GM12878 (cell line): ENCODE data around the gene TMEM94. TPM values are rescaled to one million over a fixed set of nuclear protein-coding genes. Genes with fewer than 3 reads are reported as not detected.

Experiments
- ATAC-seq: fragments of 200-7000 bp; cut with Tn5 transposase; 3 replicates; pipeline ENCODE4 v1.9.1; 2020; ENCODE audit warnings: mild to moderate bottlenecking, moderate library complexity
- BruUV-seq: library from RNA; stranded (reverse); fragments of 400-500 nt; replicated peaks from 2 replicates; lab custom pipeline; 2021; lab: Mats Ljungman, UMichigan
- CTCF ChIA-PET: fragments of 300-600 bp; sonication (Branson Sonifier 250); formaldehyde crosslinking; extraction: SDS; loops from one replicate; lab custom pipeline; 2021; ENCODE audit warnings: inconsistent platforms; lab: Yijun Ruan, JAX
- POLR2A ChIA-PET: fragments of 350-600 bp; formaldehyde crosslinking; extraction: SDS; loops from one replicate; lab custom pipeline; 2021; ENCODE audit warnings: inconsistent platforms; lab: Charles Lee
- RAD21 ChIA-PET: fragments of 300-600 bp; sonication (Branson Sonifier 250); formaldehyde crosslinking; loops from one replicate; lab custom pipeline; 2023; ENCODE audit warnings: antibody characterized with exemption; ENCODE audit not compliant: unreplicated experiment; lab: Charles Lee
- SMC1A ChIA-PET: fragments of 300-600 bp; sonication (Branson Sonifier 250); formaldehyde crosslinking; loops from one replicate; lab custom pipeline; 2023; ENCODE audit not compliant: unreplicated experiment, uncharacterized antibody; lab: Charles Lee
- DNase-seq: peaks from one replicate; pipeline ENCODE4 v3.0.0-alpha.2; 2011; ENCODE audit warnings: low read depth, low spot score
- FAIRE-seq: peaks from 3 replicates; lab custom pipeline; 2011; peaks lifted over from hg19 to GRCh38; lab: Jason Lieb, UNC
- H2AFZ ChIP-seq: 2 replicates; pipeline ENCODE4 v1.6.0; 2011; ENCODE audit warnings: low read depth, low read length, control low read depth; ENCODE audit not compliant: control insufficient read depth
- H3K27ac ChIP-seq: 2 replicates; pipeline ENCODE4 v1.5.1; 2011; ENCODE audit warnings: control low read depth; ENCODE audit not compliant: control insufficient read depth, insufficient read depth
- H3K27me3 ChIP-seq, 2 experiments: replicated peaks in 1 of 2; 2 replicates each; pipeline versions ENCODE4 v1.6.0 to v1.6.1; 2011; ENCODE audit warnings: low read length in 1 of 2; ENCODE audit not compliant: control insufficient read depth in 2 of 2, insufficient read depth in 2 of 2
- H3K36me3 ChIP-seq, 2 experiments: 2 replicates each; pipeline ENCODE4 v1.5.1; 2011; ENCODE audit warnings: low read length in 1 of 2; ENCODE audit not compliant: control insufficient read depth in 2 of 2, insufficient read depth in 2 of 2
- H3K4me1 ChIP-seq: 2 replicates; pipeline ENCODE4 v1.6.1; 2011; ENCODE audit warnings: mild to moderate bottlenecking, low read length, moderate library complexity, mixed read lengths; ENCODE audit not compliant: control insufficient read depth, insufficient read depth
- H3K4me2 ChIP-seq: 2 replicates; pipeline ENCODE4 v1.6.0; 2011; ENCODE audit warnings: control low read depth; ENCODE audit not compliant: control insufficient read depth, insufficient read depth
- H3K4me3 ChIP-seq: fragments of 200-600 bp; sonication (generic); 2 replicates; pipeline ENCODE4 v1.5.1; 2016
- H3K79me2 ChIP-seq: 2 replicates; pipeline ENCODE4 v1.6.0; 2011; ENCODE audit warnings: low read length; ENCODE audit not compliant: control insufficient read depth, insufficient read depth
- H3K9ac ChIP-seq: 2 replicates; pipeline ENCODE4 v1.8.0; 2011; ENCODE audit warnings: low read length, control low read depth, mixed read lengths; ENCODE audit not compliant: control insufficient read depth, insufficient read depth
- H3K9me3 ChIP-seq: replicated peaks from 3 replicates; pipeline ENCODE4 v1.5.1; 2011; ENCODE audit warnings: mild to moderate bottlenecking, low read length; ENCODE audit not compliant: control insufficient read depth, insufficient read depth
- H4K20me1 ChIP-seq: 2 replicates; pipeline ENCODE4 v1.6.0; 2011; ENCODE audit not compliant: control insufficient read depth, insufficient read depth
- BRCA1 ChIP-seq: IDR thresholded peaks from 2 replicates; pipeline ENCODE4 v1.6.1; 2011; ENCODE audit warnings: low read depth, low read length, improper control_type of control experiment
- E2F8 ChIP-seq: fragments of 450-650 bp; IDR thresholded peaks from 2 replicates; pipeline ENCODE4 v1.6.1; 2018; ENCODE audit warnings: mild to moderate bottlenecking, low read depth, moderate library complexity; ENCODE audit not compliant: partially characterized antibody
- E4F1 ChIP-seq: fragments of 450-650 bp; IDR thresholded peaks from 2 replicates; pipeline ENCODE4 v1.6.1; 2018; ENCODE audit warnings: borderline replicate concordance, mild to moderate bottlenecking; ENCODE audit not compliant: partially characterized antibody
- ELK1 ChIP-seq: IDR thresholded peaks from 2 replicates; pipeline ENCODE4 v1.6.1; 2012; ENCODE audit warnings: low read depth, low read length, improper control_type of control experiment
- ESRRA ChIP-seq: IDR thresholded peaks from 2 replicates; pipeline ENCODE4 v1.6.1; 2012; ENCODE audit warnings: mild to moderate bottlenecking, low read length, improper control_type of control experiment
- EZH2 ChIP-seq: IDR thresholded peaks from 2 replicates; pipeline ENCODE4 v1.6.1; 2012; ENCODE audit warnings: low read depth, mild to moderate bottlenecking, control low read depth, inconsistent platforms, low read length, borderline replicate concordance; ENCODE audit not compliant: control insufficient read depth
- MXI1 ChIP-seq: fragments of 150-350 bp; IDR thresholded peaks from 2 replicates; pipeline ENCODE4 v1.6.1; 2011; ENCODE audit warnings: low read depth, mild to moderate bottlenecking, inconsistent platforms, low read length, improper control_type of control experiment
- PBX3 ChIP-seq: IDR thresholded peaks from 2 replicates; pipeline ENCODE4 v1.6.1; 2011; ENCODE audit warnings: mild to moderate bottlenecking, low read depth, low read length, moderate library complexity; ENCODE audit not compliant: insufficient replicate concordance
- SMC3 ChIP-seq: IDR thresholded peaks from 2 replicates; pipeline ENCODE4 v1.6.1; 2011; ENCODE audit warnings: low read length, improper control_type of control experiment, borderline replicate concordance
- ZNF207 ChIP-seq: fragments of 450-650 bp; IDR thresholded peaks from 2 replicates; pipeline ENCODE4 v1.6.1; 2014; ENCODE audit warnings: antibody characterized with exemption, mild to moderate bottlenecking, borderline replicate concordance
- ZZZ3 ChIP-seq: IDR thresholded peaks from 2 replicates; pipeline ENCODE4 v1.6.1; 2011; ENCODE audit warnings: low read depth; ENCODE audit not compliant: control insufficient read depth, insufficient read length
- WGBS: methylation state at CpG from one replicate; pipeline ENCODE4 v1.1.6; 2016; ENCODE audit warnings: low lambda C conversion rate; ENCODE audit not compliant: insufficient replicate concordance, insufficient coverage; ENCODE audit errors: missing lambda C conversion rate; 5-methylcytosine and 5-hydroxymethylcytosine counted together
- in situ Hi-C: fragments of 300-500 bp; cut with MboI; formaldehyde crosslinking; loops from 9 replicates; pipeline ENCODE4 v1.14.3; 2018; ENCODE audit warnings: mixed read lengths
- intact Hi-C: fragments of 100-400 bp; cut with micrococcal nuclease; formaldehyde crosslinking; loops from one replicate; pipeline ENCODE4 v1.14.2; 2022; ENCODE audit not compliant: unreplicated experiment
- polyA plus RNA-seq, 11 experiments: library from polyadenylated mRNA; depleted of rRNA in 4 of 11; unstranded in 6 of 11; stranded (reverse) in 5 of 11; fragments of >200 nt; fragmentation: Nextera tagmentation in 4 of 11; fragmentation: Illumina TruSeq in 1 of 11; extraction: Ambion mirVana in 4 of 11; extraction: Trizol in 1 of 11; gene quantifications; 1 replicate in 1 of 11; 2 replicates in 10 of 11; pipeline versions ENCODE4 v1.2.1 to v1.2.3, GENCODE V29; 2011 to 2016; ENCODE audit warnings: inconsistent platforms in 2 of 11, missing spikeins in 2 of 11, low read depth in 1 of 11
- total RNA-seq, 4 experiments: library from RNA; depleted of rRNA in 3 of 4; stranded (reverse); fragments of >200 nt in 3 of 4; fragmentation: Illumina TruSeq in 1 of 4; extraction: Trizol in 1 of 4; gene quantifications; 2 replicates each; pipeline versions ENCODE4 v1.2.1 to v1.2.3, GENCODE V29; 2013 to 2021

The TMEM94 gene
- total and polyA plus RNA-seq, 10 of the 15 experiments (the other 5 are each of a cell fraction or from before 2014, with no cell fraction given): 0.31 to 70.7 (median 24.4) TPM

- intact Hi-C loops (loop anchor here (1.0 to 10.0 kb wide), 4 partner anchors 141 to 447 kb away; partner anchors contain the start of gene MIF4GD), in situ Hi-C loops (loop anchor here (5.0 kb wide), 3 partner anchors 139 to 444 kb away; partner anchors contain the start of gene MIF4GD)
- ChIA-PET RAD21 (interaction anchor here (1.0 to 2.7 kb wide), 15 partner anchors 9 to 450 kb away, joined by 3 to 41 read pairs (median 9); partner anchors contain the start of genes MIF4GD, NUP85 and SLC25A19), SMC1A (interaction anchor here (0.6 to 3.0 kb wide), 25 partner anchors 14 to 450 kb away, joined by 3 to 32 read pairs (median 4); partner anchors contain the start of genes MIF4GD, SLC25A19, TMEM94 and TSEN54), CTCF (interaction anchor here (0.6 to 4.1 kb wide), 24 partner anchors 14 to 450 kb away, joined by 3 to 65 read pairs (median 5); partner anchors contain the start of genes GGA3, MIF4GD, MRPS7 and SLC25A19), POLR2A (interaction anchor here (0.5 to 1.4 kb wide), 3 partner anchors 15 to 120 kb away, joined by 3 to 9 read pairs (median 7); no protein-coding TSS in a partner anchor)
- no peaks in the 10 kb centered on the region for H3K79me2 ChIP-seq
- FAIRE-seq (no peak), DNase-seq (no peak), ATAC-seq (no peak)
- no peak overlapping the region for H3K4me3 ChIP-seq
- H3K36me3 ChIP-seq: no peaks in the 10 kb centered on the region
- H2AFZ ChIP-seq: no peak overlapping the region
- H3K9ac ChIP-seq: no peak overlapping the region
- H3K9me3 ChIP-seq: no peaks in the 10 kb centered on the region
- BruUV-seq: no TSS peak
- WGBS: 70% methylated on average over 5 of the region's 5 CpGs
- peaks cover 17% of the 10 kb centered on the region for H3K4me1 ChIP-seq
- H3K27me3 ChIP-seq: no peaks in the 10 kb centered on the region
- 0 out of 2 replicates have a peak overlapping the region, but pooled peaks have one; percentile 20 for H3K27ac ChIP-seq
- H4K20me1 ChIP-seq: no peaks in the 10 kb centered on the region
- no peak overlapping the region for H3K4me2 ChIP-seq
- TF ChIP-seq ZZZ3 (no peak), ZNF207 (no peak), BRCA1 (no peak), E2F8 (no peak), ESRRA (no peak), SMC3 (no peak), PBX3 (no peak), MXI1 (no peak), E4F1 (no peak), EZH2 (no peak), ELK1 (no peak)
Measured at GRCh38 chr17:75411328-75412067, 44.9 kb upstream of the TMEM94 start.
